GM18873 (cell line): ENCODE measurements around the gene TMEM164.
"Not testable (repeated sequence)": the region's sequence is repeated elsewhere in the genome, so short reads cannot be mapped to it uniquely, and the experiment has no call there.

Source experiments
- ATAC-seq: cut with Tn5 transposase; IDR thresholded peaks from one replicate; pipeline ENCODE4 v1.9.1; 2021; ENCODE audit warnings: mild to moderate bottlenecking, moderate library complexity, moderate number of reproducible peaks; ENCODE audit not compliant: unreplicated experiment, low FRiP score

TMEM164 gene

DNA sequence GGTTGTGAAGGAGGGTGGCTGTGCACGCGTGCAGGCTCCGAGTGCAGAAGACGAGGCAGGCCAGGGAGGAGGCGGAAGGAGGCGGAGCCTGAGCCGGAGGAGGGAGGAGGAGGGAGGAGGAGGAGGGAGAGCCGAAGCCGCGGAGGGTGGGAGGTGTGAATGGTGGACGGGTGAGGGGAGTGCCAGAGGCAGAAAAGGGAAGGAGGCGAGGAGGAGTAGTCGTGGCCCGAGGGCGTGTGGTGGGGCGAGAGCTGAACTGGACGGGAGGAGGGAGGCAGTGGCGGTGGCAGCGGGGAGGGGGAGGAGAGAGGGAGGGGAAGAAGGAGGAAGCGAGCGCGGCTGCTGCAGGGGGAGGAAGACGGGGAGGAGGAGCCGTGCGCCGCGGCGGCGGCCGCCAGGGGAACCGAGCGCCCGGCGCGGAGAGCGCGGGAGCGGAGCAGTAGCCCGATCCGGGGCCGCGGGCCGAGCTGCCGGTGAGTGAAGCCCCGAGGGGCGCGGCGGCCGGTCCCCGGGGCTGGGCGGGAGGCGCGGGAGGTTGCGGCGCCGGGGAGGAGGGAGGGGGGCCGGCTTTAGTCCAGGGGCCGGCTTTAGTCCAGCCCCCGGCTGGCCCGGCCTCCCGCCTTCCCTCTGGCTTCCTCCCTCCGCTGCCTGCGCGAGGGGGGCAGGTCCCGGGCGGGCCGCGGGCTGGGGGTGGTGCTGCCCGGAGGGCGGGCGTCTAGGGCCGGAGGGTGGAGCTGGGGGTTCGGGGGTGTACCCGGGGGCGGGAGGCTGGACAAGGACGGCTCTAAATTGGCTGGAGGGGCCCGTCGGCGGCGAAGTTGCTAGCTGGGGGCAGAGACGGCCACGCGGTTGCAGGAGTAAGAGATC lies at the start of gene TMEM164:
TMEM164 (plus strand) TSS at position 815 of the 867 bp plus-strand sequence. CDS start 661 bp downstream, outside the sequence.
- ATAC-seq: peak; percentile 71

GRCh38 chrX:109954333-109954732 lies 48.6 kb upstream of the TMEM164 start:
- ATAC-seq: no peak

DNA sequence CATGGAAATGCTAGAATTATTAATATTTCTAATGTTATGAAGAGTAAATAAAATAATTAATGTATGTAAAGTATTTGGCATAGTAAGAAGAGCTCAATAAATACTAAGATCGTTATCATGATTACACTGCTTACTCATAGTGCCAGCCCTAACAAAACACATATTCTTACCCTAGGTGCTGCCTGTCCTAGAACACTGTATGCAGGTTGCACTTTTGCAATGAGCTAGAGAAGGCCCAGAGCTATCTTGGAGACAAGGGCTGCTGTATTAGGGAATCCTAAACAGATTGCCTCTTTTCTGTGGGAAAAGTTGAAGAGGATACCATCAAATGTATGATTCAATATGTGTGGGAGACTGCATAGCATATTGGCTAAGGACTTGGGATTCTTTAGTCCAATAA lies 48.0 kb upstream of the TMEM164 start:
- no peak for ATAC-seq

- ATAC-seq: no peak
Measured at GRCh38 chrX:109958266-109958665, 44.6 kb upstream of the TMEM164 start.

DNA sequence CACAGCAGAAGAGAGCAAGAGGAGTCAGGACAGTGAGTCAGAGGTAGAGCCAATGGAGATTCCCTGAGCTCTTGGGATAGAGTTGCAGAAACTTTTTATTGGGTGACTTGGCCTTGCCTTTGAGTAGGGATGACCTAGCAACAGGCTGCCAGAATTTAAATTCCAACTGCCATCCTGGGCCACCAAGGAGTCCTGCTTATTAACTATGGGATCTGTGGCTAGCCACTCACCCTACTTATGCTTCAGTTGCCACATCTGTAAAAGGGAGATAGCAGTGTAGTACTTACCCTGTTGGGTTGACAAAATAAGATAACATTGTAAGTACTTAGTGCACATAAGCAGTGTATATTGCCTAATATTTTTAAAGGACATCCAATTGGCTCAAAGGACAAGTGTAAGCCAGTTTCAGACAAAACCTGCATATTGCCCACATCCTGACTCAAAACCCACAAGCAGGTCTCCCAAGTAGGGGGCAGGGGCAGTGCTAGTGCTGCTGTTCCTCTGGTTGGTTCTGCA lies 43.5 kb upstream of the TMEM164 start:
- no peak for ATAC-seq

DNA sequence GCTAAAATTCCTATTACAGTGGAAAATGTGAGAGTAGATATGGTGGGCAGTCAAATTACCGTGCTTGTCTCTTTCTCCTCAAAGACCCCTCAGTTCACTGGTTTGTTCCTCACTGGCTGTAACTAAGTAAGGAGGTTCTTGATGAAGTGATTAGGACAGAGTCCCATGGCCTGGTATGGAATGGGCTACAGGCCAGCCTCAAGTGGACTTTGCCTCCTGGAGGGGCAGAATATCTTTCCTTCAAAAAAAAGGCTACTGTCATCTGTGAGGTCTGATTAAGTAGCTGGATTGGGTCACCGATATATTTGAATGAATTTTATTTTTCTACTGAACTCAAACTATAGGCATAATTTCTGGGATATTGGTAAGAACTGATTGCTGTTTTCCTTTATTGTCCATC lies 38.5 kb upstream of the TMEM164 start:
- no peak for ATAC-seq

DNA sequence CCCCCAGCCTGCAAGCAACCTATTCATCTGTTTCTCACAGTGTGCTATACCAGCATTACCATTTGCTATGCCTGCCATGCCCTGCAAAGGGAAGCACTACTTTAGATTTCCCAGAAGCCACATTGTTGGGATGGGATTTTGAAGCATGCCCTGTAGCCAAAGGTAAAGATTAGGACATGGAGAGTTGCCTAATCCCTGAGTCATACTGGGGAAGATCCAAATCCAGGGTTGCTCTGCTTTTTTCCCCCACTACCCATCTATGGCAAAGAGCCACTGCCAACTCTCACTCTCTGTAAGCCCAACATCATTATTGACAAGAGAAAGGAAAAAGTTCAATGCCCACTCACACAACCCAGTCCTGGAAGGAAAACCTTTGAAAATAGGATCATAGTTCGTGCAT lies 36.7 kb upstream of the TMEM164 start:
- no peak for ATAC-seq

- ATAC-seq: no peak
Measured at GRCh38 chrX:109967156-109967555, 35.8 kb upstream of the TMEM164 start.

- not testable (repeated sequence) for ATAC-seq
Measured at GRCh38 chrX:109970841-109971240, 32.1 kb upstream of the TMEM164 start.

DNA sequence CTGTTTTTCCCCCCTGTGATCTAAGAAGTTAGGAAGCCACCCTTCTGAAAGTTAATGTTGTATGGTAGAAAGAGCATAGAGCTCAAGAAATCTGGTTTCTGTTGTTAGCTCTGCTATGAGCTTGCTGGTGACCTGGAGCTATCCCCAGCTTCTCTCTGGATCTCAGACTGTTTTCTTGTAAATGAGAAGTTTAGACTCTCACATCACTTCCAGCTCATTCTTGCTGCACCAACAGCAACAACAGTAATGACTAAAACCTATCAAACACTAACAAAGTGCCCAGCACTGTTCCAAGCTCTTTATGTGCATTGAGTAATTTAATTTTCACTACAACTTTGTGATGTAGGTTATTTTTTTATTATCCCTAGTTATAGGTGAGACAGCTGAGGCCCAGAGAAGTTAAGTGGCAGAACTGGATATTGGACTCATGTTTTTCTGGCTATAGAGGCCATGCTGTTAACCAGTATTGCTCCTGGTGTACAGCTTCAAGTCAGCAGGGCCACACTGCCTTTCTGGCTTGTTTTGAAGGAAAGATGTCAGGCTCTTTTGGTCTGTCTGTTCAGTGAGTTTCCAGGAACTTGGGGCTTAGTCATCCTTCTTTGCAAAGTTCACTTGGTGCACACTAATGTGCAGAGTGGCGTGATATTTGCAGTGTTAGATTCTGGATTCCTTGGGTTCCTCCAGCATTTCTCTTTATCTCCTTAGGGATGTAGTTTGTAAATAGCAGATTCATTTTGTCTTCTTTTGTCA lies 27.8 kb upstream of the TMEM164 start:
- no peak for ATAC-seq

GRCh38 chrX:109985210-109985609 lies 17.7 kb upstream of the TMEM164 start:
- not testable (repeated sequence) for ATAC-seq

- no peak for ATAC-seq
Measured at GRCh38 chrX:109987884-109988283, 15.0 kb upstream of the TMEM164 start.

- ATAC-seq: peak; percentile 60
Measured at GRCh38 chrX:109990582-109991276, 12.2 kb upstream of the TMEM164 start.

GRCh38 chrX:109992203-109992602 lies 10.7 kb upstream of the TMEM164 start:
- no peak for ATAC-seq

DNA sequence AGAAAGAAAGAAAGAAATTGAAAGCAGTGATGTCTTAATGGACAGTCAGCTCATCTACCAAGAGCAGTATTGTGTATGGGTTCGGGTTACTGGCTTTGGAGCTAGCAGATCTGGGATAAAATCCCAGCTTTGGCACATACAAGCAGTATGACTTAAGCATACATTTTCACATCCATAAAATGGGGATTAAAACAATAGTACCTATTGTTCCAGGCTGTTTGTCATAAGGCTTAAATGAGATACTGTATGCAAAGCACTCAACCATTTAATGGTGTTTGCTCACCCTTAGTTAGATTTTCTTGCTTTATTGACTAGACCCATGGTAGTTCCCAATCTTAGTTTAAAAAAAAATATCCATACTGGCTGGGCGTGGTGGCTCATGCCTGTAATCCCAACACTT lies 7.8 kb upstream of the TMEM164 start:
- ATAC-seq: no peak

GRCh38 chrX:109997786-109998452 lies 5.0 kb upstream of the TMEM164 start:
- no peak for ATAC-seq

- ATAC-seq: no peak
Measured at GRCh38 chrX:110000000-110000399, 2.9 kb upstream of the TMEM164 start.

DNA sequence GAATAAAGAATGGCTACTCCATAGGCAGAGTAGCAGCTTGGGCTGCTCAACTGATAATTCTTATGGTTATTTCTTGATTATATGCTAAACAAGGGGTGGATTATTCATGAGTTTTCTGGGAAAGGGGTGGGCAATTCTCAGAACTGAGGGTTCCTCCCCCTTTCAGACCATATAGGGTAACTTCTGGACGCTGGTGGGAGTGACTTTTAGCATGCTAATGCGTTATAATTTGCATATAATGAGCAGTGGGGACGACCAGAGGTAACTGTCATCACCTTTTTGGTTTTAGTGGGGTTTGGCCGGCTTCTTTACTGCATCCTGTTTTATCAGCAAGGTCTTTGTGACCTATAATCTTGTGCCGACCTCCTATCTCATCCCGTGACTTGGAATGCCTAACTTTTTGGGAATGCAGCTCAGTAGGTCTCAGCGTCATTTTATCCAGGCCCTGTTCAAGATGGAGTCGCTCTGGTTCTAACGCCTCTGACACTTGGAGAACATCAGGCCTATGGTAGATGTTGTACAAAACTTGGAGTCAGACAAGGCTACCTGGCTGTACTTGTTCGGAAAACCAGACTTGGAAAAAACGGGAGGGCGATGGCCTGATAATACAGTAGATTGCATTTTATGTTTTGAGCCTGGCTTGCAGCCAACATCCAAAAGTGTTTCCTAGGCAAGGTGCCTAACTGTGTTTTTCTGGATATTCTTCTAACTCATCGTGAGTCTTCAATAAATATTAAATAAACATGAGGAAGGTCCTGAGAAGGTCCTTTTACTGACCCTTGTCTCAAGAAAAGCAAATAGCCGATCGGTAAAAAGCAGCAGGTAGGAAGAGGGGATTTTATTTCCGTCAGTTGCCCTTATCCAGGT lies 1.8 kb upstream of the TMEM164 start:
- no peak for ATAC-seq

GRCh38 chrX:110001740-110002299 lies 1.1 kb upstream of the TMEM164 start:
- ATAC-seq: no peak
